NCI-H748 treated with DMSO at 0.1 percent for 48 hours (cell line): ENCODE results near the gene NUDC.
A peak's percentile ranks its signal among the peaks of the same experiment; 100 is the strongest.
"Not testable (repeated sequence)": the region's sequence is repeated elsewhere in the genome, so short reads cannot be mapped to it uniquely, and the experiment has no call there.

Experiments
- DNase-seq: peaks from one replicate; lab custom pipeline; 2025; lab: John Stamatoyannopoulos, UW

NUDC gene

DNA sequence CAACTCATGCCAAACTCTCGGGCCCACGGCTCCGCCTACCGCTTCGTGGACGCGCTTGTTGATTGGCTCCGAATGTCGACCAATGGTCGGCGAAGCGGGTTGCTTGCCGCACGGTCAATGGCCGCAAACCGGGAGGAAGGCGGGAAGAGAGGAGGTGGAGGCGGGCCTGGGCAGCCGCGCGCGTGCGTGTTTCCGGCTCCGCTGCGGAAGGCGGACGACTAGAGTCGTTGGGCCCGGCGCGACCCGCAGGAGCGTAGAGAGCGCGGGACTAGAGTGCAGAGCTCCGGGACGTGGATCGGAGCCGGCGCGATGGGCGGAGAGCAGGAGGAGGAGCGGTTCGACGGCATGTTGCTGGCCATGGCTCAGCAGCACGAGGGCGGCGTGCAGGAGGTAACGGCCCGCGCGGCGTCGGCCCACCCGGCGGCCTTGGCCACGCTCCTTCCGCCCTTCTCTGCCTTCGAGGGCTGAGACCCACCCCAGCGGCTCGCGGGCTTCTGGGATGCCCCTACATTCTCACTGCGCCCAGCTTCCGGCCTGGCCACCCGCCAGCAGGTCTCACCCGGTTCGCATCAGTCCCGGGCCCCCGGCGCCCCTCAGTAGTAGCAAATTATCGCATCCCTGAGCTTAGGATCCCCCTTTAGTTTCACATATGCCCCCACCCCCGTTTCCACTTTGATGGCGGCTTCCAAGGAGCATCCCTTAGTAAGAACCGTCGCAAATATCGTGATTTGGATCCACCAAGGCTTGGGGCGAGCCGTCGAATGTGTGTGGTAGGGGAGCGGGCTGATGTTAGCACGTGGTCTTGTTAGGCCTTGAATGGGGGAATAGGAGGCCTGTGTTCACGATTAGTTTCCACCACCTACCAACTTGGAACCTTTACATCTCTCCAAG is at the start of gene NUDC:
Gene NUDC (plus strand): TSS at position 204 of the 891 bp plus-strand sequence. CDS start 106 bp downstream, at position 310.
- peak; percentile 77 for DNase-seq

DNA sequence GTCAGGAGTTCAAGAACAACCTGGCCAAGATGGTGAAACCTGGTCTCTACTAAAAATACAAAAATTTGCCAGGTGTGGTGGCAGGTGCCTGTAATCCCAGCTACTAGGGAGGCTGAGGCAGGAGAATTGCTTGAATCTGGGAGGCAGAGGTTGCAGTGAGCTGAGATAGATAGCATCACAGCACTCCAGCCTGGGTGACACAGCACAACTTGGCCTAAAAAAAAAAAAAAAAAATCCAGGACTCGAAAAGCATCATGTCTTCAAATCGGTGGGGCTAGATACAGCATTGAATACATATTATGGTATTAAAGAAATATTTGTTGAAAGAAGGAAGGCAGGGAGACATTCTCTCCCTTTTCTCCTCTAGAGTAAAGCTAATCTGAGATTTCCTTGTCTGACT is 48.4 kb upstream of the NUDC start:
- not testable (repeated sequence) for DNase-seq

DNA sequence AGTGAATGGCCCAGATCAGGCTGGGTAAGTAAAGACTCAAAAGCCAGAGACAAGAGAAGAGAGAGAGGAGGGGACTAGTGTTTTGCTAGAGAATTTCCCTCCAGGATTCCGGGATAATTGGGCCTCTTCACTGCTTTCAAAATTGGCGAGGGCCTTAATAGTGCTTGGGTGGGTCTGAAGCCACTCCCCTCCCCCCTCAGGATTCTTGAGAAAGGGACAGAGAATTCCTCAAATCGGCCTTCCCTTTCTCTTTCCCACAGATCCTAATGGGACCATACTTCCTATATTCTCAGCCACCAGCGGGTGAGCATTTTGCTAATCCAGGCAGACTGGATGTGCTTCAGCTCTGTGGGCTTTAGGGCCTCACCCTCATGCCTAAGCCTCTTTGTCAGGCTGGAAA is 46.6 kb upstream of the NUDC start:
- DNase-seq = no peak

DNA sequence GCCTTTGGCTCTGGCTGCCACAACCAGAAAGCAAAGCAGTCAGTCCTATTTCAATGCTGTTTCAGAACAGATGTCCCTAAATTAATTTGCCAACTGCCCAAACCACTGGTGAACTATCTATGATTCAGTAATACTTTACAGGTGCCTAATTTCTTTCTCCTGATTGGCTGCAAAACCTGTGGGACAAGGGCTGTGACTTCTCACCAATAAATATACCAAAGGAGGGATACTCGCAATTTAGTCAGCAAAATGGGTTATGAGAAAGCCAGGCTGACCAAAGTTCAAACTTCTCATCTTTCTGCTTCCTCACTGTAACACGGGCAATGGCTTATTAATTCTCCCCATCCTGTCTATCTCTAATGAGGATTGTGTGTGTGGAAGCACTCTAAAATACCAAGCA is 44.2 kb upstream of the NUDC start:
- no peak for DNase-seq

DNA sequence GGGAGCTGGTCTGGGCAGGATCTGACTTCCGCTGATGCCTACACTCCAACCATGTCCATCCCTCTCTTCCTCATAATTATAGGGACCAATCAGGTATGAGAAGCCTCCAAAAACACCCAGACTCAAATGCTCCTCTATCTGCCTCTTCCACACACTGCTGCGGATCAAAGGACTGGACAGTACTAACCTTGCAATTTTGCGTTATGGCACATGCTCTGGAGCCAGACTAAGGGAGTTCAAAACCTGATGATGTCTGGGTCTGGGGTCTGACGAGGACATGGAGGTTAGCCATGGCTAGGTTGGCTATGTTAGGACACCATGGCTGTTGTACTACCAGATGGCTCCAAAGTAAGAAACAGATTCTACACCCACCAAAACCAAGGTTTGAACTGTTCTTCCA is 41.8 kb upstream of the NUDC start:
- no peak for DNase-seq

DNA sequence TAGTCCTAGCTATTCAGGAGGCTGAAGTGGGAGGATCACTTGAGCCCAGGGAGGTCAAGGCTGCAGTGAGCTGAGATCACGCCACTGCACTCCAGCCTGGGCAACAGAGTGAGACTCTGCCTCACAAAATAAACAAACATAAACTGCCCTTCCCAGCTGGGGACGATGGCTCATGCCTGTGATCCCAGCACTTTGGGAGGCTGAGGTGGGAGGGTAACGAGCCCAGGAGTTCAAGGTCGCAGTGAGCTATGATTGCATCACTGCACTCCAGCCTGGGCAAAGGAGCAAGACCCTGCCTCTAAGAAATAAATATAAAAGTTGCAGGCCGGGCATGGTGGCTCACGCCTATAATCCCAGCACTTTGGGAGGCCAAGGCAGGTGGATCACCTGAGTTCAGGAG is 39.9 kb upstream of the NUDC start:
- DNase-seq = not testable (repeated sequence)

DNA sequence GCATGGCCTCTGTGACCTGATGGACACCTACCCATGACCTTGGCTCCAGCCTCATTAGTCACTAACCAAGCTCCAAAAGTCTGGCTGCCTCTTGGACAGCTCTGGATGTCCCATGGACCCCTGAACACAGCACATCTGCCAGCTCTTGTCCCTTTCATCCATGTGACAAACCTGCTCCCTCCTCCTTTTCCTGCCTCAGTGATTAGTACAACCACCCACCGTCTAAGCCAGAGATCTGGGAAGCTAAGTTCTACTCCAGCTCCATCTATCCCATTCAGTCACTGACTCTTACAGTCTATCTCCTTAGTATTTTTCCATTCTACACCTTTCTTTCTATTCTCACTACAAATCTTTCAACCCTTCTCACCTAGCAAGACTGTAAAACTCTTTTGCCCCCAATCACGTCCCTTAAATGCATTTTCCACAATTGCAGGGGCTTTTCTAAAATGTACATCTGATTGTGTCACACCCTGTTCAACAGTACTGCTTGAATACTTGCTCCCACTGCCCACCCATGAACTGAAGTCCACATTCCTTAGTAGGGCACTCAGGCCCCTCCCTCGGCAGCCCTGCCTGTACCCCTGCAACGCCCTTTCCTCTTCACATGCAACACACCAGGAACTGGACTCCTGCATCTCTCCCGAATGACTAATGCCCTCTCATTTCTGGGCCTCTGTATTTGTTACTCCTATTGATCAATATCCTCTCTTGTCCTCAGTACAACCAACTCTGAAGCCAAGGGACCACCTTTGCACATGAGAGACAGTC is 38.7 kb upstream of the NUDC start:
- DNase-seq = no peak

DNA sequence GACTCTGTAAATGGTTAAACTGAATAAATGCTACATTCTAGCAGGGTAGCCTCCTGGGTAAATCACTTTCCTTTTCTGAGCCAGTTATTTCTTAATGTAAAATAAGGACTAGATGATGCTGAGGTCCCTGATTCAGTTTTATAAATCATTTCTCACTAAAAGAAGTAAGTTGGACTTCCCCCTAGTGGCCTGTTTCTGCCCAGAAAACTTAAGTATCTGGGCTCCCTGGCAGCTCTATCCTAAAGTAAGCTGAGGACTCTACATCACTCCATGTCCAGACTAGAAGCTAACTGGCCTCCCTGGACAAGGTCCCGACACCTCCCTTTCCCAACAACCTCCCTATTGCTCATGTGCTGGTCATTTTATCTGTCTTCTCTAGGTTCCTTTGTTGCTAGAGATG is 34.4 kb upstream of the NUDC start:
- no peak for DNase-seq

DNA sequence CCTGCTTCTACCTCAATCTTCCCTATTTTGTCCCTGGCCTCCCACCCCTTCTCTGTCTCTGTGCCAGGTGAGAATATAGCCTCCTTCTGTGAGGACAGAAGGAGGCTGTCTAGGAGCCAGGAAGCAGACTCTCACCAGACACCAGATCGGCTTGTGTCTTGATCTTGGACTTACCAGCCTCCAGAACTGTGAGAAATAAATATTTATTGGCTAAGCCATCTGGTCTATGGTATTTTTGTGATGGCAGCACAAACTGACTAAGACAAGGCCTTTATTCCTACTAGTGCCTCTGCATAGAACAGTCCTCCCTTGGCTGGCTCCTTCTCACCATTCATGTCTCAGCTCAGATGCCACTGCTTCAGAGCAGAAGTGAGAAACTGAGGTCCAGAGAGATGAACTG is 33.3 kb upstream of the NUDC start:
- no peak for DNase-seq

DNA sequence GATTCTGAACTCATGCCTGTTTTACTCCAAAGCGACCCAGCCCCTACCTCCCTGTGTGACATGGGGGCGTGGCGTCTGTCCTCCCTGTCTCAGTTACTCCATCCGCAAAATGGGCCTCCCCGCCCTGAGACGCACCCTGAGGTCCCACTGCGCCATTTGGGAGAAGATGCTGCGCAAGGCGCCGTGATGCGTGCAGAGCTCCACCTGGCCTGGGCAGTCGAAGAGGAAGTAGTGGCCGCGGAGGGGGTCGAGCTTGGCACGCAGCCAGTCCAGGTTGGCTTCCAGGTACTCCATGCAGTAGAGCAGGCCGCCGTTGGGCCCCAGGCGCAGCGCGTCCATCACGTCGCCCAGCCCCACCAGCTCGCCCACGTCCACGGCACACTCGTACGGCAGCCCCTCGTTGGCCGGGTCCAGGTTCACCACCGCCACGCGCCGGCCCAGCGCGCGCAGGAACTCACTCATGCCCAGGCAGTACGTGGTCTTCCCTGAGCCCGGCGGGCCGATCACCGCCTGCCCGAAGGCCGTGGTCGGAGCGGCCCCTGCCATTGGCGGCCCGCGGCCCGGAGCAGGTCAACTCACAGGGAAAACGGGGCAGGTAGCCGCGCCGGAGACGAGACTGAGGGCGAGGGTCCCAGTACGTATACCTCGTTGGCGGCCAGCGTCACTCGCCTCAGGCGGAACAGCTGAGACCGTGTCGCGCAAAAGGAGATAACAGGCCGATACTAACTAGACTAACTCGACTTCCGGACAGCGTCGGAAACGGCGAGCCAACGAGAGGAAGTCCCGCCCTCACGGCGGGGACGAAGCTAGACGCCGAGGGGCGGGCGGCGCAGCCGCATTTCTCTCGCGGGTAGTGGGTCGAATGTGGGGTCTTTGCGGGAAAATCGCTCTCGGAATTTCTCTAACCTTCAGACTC is 31.7 kb upstream of the NUDC start, which contains the start of gene GPN2:
Gene GPN2 (minus strand): TSS at position 733 of the 916 bp plus-strand sequence. CDS start 187 bp downstream, at position 546.
- DNase-seq = peak; percentile 26

DNA sequence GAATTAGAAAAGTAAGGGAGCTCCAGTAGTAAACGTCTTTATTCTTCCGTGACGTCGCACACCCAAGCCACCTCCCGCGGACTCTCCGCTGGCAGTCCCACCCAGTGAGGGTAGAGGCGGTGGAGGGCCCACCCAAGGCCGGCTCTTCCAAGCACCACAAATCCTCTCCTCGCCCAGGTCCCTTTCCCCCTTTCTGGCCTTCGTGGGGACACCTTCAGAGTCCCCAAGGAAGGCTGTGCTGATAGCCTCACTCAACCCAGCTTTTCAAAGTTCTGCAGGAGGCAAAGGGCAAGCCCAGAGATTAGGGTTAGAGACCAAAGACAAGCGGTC is 31.1 kb upstream of the NUDC start:
- DNase-seq = no peak

DNA sequence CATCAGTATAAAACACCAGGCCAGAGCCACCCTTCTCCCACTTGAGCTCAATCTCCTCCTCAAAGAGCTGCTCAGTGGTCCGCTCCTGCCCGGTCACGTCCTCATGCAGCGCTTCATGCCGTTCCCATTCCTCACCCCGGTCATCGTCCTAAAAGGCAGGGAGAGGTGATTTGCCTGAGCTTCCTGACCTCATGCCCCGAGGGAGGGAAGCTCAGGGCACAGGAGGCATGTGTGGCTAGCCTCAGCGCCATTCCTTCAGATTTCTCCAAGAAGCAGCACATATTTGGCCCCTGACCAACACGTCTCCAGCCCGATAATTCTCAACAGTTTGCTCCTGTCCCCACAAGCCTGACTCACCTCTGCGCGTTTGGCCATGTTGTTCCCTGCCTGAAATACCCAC is 27.3 kb upstream of the NUDC start:
- no peak for DNase-seq

DNA sequence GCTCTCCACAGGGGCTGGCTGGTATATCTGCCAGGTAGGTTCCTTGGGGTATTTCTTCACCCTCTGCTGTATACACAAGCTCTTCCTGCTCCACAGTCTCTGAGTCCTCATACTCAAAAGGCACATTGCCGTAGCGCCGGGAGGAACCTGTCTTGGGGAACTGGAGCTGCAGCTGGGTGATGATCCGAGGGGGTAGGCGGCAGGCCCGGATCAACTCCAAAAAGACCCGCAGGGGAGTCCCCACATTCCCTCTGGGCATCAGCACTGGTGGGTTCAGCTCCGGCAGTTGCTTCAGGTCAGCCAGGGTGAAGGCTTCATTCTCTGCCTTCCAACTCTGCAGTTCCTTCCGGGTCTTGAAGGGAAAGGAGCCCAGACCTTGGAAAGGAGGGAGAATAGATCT is 24.2 kb upstream of the NUDC start:
- DNase-seq = no peak

DNA sequence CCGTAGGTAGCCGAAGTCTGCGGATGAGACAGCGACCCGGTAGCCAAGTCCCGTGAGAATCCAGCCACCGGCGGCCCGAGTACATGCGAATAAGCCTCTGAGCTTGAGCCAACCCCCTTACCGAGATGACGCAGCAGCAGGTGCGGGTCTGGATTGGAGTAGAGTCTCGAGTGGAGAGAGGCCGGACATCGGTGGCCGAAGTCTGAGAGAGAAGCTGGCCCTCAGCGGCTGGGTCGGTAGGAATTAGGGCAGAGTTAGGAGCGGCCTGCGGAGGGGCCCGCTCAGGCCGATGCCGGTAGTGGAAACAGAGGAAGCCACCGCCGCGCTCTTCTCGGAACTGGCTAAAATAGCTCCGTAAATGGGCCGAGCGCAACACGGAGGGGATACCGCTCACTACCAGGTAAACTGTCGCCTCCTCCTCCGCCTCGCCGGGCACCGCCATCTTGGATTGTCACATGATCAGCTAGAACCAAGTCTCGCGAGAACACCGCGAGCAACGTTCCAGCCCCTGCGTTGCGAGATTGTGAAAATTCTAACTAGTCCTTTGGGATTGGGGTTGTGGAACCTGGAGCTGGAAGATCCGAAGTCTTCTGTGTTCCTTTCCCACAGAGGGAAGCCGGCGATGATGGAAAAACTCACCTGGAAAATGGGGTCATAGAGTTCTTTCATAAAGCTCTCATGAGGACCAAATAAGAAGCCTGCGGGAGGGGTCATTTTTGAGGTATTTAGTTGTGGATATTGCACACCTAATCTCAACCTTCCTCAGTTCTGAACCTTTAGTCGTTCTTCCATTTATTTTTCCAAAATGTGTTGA is 21.3 kb upstream of the NUDC start, which contains the start of gene GPATCH3:
Gene GPATCH3 (minus strand): TSS at position 467 of the 814 bp plus-strand sequence. CDS start 25 bp downstream, at position 442.
- DNase-seq = peak; percentile 75

DNA sequence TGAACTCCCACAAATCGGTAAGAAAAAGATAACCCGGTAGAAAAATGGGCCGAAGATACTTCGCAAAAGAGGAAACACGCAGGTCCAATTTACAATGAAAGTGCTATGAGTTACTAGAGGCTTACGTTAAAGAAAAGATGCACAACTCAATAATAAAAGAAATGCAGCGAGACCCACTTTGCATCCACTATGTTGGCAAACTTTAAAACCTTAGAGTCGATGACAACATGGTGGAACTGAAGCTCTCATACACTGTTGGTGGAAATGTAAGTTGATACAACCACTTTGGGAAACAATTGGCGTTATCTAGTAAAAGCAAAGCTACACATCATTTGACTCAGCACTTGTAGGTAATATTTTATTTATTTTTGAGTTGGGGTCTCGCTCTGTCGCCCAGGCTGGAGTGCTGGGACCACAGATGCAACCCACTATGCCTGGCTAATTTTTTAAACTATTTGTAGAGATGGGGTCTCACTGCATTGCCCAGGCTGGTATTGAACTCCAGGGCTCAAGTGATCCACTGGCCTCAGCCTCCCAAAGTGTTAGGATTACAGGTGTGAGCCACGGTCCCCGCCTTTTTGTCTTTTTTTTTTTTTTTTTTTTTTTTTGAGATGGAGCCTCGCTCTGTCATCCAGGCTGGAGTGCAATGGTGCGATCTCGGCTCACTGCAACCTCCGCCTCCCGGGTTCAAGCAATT is 20.6 kb upstream of the NUDC start:
- no peak for DNase-seq

DNA sequence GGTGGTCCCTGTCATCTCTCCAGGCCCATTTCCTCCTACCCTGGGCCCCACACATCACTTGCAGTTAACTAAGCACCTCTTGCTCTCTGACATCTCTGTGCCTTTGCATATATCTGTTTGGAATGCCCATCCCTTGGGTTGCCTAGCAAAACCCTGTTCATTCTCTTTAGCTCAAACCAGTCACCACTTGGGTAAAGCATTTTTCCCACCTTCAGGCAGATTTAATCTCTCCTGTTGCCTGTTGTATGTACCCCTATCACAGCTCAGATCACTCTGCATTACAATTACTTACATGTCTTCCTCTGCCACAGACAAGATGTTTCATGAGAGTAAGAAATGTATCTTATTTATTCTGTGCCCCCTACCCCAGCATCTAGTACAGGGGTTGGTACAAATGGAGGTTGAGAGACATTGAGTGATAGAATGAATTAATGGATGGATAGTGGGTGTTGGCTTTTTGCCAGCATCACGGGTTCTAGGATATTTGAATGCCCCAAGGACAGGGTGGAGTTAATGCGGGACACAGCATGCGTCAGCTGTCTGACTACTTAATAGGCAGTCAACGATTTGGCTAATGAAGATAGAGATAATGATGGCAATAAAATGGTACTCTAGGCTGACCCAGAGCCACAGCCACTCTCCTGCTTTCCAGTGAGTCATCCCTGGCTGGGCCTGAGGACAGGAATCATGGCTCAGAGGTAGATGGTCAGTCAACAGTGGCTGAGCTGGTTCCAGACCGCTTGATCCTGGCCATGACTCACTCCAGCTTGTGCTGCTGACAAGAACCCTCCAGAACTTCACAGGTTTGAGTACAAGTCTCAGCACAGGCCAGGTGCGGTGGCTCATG is 14.2 kb upstream of the NUDC start:
- peak; percentile 32 for DNase-seq

DNA sequence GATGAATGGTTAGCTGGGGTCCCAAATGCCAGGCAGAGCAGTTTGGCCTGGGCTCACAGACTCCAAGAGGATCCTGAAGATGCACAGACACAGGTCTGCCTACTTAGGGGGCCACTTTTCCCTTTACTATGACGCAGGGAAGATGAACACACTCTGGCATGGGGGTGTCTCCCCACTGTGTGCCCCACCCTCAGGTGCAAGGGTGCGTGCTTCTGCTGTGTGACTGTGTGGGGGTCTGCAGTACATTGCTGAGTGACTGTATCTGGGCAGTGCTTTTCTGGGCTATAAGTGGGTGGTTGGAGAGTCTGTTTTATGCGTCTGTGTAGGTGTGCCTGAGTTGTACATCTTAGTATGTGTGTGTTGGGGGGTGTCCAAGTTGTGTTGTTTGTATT is 11.6 kb upstream of the NUDC start:
- DNase-seq = no peak

DNA sequence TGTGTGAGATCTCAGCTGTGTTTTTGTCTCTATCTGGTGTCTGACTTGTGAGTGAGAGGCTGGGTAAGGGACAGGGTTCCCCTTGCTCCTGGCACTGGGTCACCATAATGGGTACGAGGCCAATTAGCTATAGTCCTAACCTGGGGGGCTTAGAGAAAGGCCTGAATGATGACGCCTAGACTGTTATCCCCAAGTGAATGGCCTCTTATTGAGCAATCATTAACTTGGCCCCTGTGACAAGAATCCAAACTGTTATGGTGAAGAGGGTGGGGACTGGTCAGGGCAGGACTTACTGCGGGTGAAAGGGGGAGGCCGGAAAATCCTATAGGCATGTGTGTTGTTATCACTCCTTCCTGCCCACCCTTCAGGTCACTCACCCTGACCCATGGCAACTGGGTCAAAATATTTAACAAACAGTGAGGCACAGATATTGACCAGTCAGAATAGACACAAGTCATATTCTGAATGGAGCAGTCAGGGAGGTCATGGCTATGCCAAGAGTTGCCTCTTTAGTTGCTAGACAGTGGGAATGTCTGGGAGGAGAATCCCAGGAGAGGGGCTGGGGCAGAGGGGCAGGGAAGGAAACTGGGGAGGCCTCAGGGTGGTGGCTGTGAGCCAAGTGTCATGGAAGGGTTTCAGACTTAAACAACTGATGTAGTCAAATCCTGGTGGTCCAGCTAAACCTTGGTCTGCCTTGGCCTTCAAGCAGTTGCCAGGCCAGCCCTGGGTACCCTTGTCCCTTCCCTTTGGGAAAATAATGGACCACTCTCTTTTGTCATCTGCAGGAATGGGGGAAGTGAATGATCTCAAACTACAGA is 11.0 kb upstream of the NUDC start:
- no peak for DNase-seq
